Measurements from ENCODE around the gene RAB7A. TPM values are rescaled to one million over a fixed set of nuclear protein-coding genes. Genes with fewer than 3 reads are reported as not detected.

Gene RAB7A
- 102 TPM for polyA plus RNA-seq (2012; ENCODE audit: missing spikeins)

GRCh38 chr3:128726023-128727016, at the start of gene RAB7A:
RAB7A (plus strand) TSS chr3:128726183; CDS start chr3:128795368, 69,185 bp downstream.
- peak; percentile 90 for TF ChIP-seq POLR2AphosphoS5 (IDR thresholded peaks at IDR 0.05; ENCODE audit: low read depth, low read length)
- TF ChIP-seq POLR2A (IDR thresholded peaks at IDR 0.05; ENCODE audit: low read depth, low read length): peak; percentile 91
- TF ChIP-seq TAF1 (IDR thresholded peaks at IDR 0.05; ENCODE audit: borderline replicate concordance, low read depth, low read length): peak; percentile 73
- peak; percentile 93 for DNase-seq (ENCODE audit: insufficient read length)
- peak; percentile 99 for FAIRE-seq

DNA sequence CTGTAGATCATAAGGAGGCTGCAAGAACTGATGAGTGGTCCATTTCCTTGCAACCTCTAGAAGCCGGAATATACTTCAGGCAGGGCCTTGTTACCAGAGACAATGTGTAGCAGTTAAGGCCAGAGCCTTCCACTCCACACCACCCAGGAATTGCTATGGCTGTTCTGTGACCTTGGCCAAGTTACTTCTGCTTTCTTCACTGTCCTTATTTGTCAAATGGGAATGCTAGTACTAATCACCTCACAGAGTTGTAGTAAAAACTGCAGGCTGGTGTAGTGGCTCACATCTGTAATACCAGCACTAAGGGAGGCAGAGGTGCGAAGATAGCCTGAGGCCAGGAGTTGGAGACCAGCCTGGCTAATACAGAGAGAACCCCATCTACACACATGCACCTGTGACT, 46.6 kb upstream of the RAB7A start:
- DNase-seq (ENCODE audit: insufficient read length) (no peak), FAIRE-seq (no peak)
- TF ChIP-seq POLR2AphosphoS5 (IDR thresholded peaks at IDR 0.05; ENCODE audit: low read depth, low read length) (no peak), POLR2A (IDR thresholded peaks at IDR 0.05; ENCODE audit: low read depth, low read length) (no peak), TAF1 (IDR thresholded peaks at IDR 0.05; ENCODE audit: borderline replicate concordance, low read depth, low read length) (no peak)

DNA sequence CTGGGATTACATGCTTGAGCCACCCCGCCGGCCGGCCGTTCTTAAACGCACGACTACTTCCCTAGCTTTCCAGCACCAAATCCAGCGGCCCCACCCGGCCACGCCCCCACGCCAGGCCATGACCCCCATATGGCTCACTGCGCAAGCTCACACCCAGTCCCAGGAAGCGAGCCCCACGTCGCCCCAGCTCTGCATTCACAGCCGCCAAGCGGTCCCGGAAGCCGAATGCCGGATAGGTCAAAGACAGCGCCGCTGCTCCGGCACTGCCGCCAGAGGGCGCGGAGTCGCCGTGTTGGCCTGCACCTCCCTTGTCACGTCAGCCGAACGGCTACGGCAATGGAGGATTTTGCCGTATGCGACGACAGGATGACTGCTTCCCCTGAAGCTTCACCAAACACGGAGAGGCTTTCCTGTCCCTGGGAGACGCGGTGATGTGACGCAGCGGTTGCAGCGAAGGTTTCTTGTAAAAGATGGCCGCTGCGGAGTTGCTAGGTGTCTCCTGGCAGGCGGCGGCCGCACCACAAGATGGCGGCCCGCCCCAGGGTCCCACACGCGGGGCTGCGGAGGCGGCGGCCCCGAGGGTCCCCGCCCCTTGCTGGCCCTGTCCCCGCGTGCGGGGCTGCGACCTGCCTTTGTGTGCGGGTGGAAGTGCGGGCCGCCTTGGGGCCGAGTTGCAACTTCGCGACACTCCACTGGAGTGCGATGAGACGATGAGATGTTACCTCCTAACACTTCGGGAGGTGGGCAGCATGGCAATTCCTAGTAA, 45.2 kb upstream of the RAB7A start:
- peak; percentile 95 for DNase-seq (ENCODE audit: insufficient read length)
- FAIRE-seq: peak; percentile 96
- TF ChIP-seq POLR2AphosphoS5 (IDR thresholded peaks at IDR 0.05; ENCODE audit: low read depth, low read length) (peak; percentile 95), TAF1 (IDR thresholded peaks at IDR 0.05; ENCODE audit: borderline replicate concordance, low read depth, low read length) (peak; percentile 80; the same call in 1 of the 2 replicates), POLR2A (IDR thresholded peaks at IDR 0.05; ENCODE audit: low read depth, low read length) (peak; percentile 96)

DNA sequence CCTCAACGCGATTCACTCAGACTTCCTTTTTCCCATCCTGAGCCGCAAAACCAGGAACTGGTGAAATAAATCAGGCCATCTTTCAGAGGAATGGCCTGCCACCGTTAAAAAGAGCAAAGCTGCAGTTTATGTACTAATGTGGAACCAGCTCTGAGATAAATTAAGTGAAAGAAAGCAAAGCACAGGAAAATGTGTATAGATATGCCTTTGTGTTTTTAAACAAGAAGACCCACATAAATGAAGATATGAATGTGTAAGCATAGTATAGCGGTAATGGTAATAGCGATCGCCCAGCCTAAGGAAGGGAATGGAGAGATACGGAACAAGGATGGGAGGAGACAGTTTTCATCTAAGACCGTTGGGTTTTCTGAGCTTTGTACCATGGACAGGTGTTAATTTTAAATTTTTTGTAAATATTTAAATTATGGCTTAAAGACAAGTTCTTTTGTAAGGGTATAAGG, 44.6 kb upstream of the RAB7A start:
- DNase-seq (ENCODE audit: insufficient read length) (no peak), FAIRE-seq (no peak)
- TF ChIP-seq TAF1 (IDR thresholded peaks at IDR 0.05; ENCODE audit: borderline replicate concordance, low read depth, low read length) (no peak), POLR2A (IDR thresholded peaks at IDR 0.05; ENCODE audit: low read depth, low read length) (no peak), POLR2AphosphoS5 (IDR thresholded peaks at IDR 0.05; ENCODE audit: low read depth, low read length) (no peak)

- FAIRE-seq (no peak), DNase-seq (ENCODE audit: insufficient read length) (no peak)
- TF ChIP-seq POLR2AphosphoS5 (IDR thresholded peaks at IDR 0.05; ENCODE audit: low read depth, low read length) (no peak), TAF1 (IDR thresholded peaks at IDR 0.05; ENCODE audit: borderline replicate concordance, low read depth, low read length) (no peak), POLR2A (IDR thresholded peaks at IDR 0.05; ENCODE audit: low read depth, low read length) (no peak)
Observed at GRCh38 chr3:128683957-128684356, 42.0 kb upstream of the RAB7A start.

DNA sequence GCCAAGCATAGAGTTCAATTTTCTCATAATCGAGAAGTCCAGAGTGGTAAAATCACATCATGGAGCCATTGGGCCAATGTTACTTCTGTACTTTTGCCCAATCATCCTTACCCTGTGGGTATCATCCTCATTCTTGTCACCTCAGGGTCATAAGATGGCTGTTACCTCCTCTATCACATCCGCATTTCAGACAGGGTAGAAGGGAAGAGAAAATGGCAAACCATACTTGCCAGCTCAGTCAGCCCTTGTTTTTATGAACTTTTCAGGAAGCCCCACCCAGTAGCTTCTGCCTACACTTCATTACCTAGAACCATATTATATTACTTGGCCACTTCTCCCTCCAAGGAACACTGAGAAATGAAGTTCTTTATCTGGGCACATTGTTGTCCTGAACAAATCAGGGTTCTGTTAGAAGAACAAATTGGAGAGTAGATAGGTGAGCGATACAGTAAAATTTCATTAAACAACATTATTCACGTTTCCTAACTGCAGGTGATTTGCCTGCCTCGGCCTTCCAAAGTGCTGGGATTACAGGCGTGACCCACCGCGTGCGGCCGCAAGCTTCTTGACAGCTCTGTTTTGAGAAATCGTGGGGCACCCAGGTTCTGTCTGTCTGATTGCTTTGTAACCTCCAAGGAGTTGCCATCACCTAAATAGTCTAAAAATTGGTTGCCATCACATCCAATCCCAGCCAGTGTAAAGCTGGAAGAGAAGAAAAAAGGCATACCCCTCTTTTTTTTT, 40.8 kb upstream of the RAB7A start:
- FAIRE-seq: no peak
- TF ChIP-seq POLR2A (IDR thresholded peaks at IDR 0.05; ENCODE audit: low read depth, low read length): no peak
- no peak for TF ChIP-seq TAF1 (IDR thresholded peaks at IDR 0.05; ENCODE audit: borderline replicate concordance, low read depth, low read length)
- TF ChIP-seq POLR2AphosphoS5 (IDR thresholded peaks at IDR 0.05; ENCODE audit: low read depth, low read length): no peak
- no peak for DNase-seq (ENCODE audit: insufficient read length)

DNA sequence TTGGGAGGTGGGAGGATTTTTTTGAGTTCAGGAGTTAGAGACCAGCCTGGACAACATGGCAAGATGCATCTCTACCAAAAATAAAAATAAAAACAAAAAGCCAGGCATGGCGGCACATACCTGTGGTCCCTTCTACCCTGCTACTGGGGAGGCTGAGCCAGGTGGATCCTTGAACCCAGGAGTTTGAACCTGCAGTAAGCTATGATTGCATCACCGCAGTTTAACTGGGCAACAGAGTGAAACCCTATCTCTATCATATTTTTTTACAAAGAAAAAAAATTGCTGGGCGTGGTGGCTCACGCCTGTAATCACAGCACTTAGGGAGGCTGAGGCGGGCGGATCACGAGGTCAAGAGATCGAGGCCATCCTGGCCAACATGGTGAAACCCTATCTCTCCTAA, 39.5 kb upstream of the RAB7A start:
- DNase-seq (ENCODE audit: insufficient read length) (no peak), FAIRE-seq (no peak)
- TF ChIP-seq POLR2A (IDR thresholded peaks at IDR 0.05; ENCODE audit: low read depth, low read length) (no peak), POLR2AphosphoS5 (IDR thresholded peaks at IDR 0.05; ENCODE audit: low read depth, low read length) (no peak), TAF1 (IDR thresholded peaks at IDR 0.05; ENCODE audit: borderline replicate concordance, low read depth, low read length) (no peak)

DNA sequence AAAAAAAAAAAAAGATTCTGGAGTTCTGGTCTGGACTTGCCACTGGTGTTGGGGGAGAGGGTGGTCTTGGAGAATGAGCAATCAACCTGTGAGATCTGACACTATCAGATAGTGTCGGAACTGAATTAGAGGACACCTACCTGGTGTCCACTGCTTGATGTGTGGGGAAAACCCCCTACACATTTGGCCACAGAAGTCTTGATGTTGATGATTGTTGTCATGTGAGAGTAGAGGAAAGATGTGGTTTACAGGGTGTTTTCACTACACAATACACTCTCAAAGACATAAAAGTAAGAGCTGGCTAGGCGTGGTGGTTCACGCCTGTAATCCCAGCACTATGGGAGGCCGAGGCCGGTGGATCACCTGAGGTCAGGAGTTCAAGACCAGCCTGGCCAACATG, 36.9 kb upstream of the RAB7A start:
- DNase-seq (ENCODE audit: insufficient read length): no peak
- TF ChIP-seq POLR2A (IDR thresholded peaks at IDR 0.05; ENCODE audit: low read depth, low read length) (no peak), TAF1 (IDR thresholded peaks at IDR 0.05; ENCODE audit: borderline replicate concordance, low read depth, low read length) (no peak), POLR2AphosphoS5 (IDR thresholded peaks at IDR 0.05; ENCODE audit: low read depth, low read length) (no peak)

GRCh38 chr3:128693696-128694095, 32.3 kb upstream of the RAB7A start:
- FAIRE-seq (no peak), DNase-seq (ENCODE audit: insufficient read length) (no peak)
- TF ChIP-seq POLR2AphosphoS5 (IDR thresholded peaks at IDR 0.05; ENCODE audit: low read depth, low read length) (no peak), TAF1 (IDR thresholded peaks at IDR 0.05; ENCODE audit: borderline replicate concordance, low read depth, low read length) (no peak), POLR2A (IDR thresholded peaks at IDR 0.05; ENCODE audit: low read depth, low read length) (no peak)

More for the DNA sequence above, 36.9 kb upstream of the RAB7A start:
- no peak for FAIRE-seq

DNA sequence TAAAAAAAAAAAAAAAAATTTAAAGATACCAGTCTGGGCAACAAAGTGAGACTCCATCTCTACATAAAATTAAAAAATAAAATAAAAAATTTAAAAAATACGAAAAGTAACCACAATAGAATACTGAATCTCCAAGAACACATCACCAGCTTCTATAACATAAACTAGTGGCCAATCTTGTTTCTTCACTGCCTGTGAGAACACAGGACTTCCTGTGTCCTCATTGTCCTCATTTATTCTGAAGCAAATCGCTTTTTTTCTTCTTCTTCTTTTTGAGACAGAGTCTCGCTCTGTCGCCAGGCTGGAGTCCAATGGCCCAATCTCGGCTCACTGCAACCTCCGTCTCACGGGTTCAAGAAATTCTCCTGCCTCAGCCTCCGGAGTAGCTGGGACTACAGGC, 28.6 kb upstream of the RAB7A start:
- TF ChIP-seq TAF1 (IDR thresholded peaks at IDR 0.05; ENCODE audit: borderline replicate concordance, low read depth, low read length) (no peak), POLR2A (IDR thresholded peaks at IDR 0.05; ENCODE audit: low read depth, low read length) (no peak), POLR2AphosphoS5 (IDR thresholded peaks at IDR 0.05; ENCODE audit: low read depth, low read length) (no peak)
- FAIRE-seq (no peak), DNase-seq (ENCODE audit: insufficient read length) (no peak)

Measured in GM12892 (cell line).